SK-N-SH treated with all-trans-retinoic acid at 6 μM for 48 hours (cell line): Measurements from ENCODE around the gene CFAP61.

Experiments
- ATAC-seq: fragments of 200-7000 bp; cut with Tn5 transposase; 3 replicates; pipeline ENCODE4 v1.9.1; 2020; ENCODE audit warnings: mild to moderate bottlenecking, moderate library complexity
- ARNTL ChIP-seq: fragments of 450-650 bp; formaldehyde crosslinking; IDR thresholded peaks from 2 replicates; pipeline ENCODE4 v1.5.0; 2020; ENCODE audit warnings: low read depth, mild to moderate bottlenecking, moderate library complexity, borderline replicate concordance
- BACH2 ChIP-seq: fragments of 250-450 bp; sonication (Bioruptor Pico); IDR thresholded peaks from 2 replicates; pipeline ENCODE4 v1.9.0; 2021; ENCODE audit warnings: mild to moderate bottlenecking, borderline replicate concordance
- CSDC2 ChIP-seq: fragments of 250-450 bp; sonication (Bioruptor Pico); IDR thresholded peaks from 2 replicates; pipeline ENCODE4 v1.5.0; 2020; ENCODE audit warnings: mild to moderate bottlenecking, moderate library complexity
- ESRRG ChIP-seq: fragments of 250-450 bp; sonication (Bioruptor Pico); IDR thresholded peaks from 2 replicates; pipeline ENCODE4 v1.6.1; 2021; ENCODE audit warnings: mild to moderate bottlenecking
- GLIS3 ChIP-seq: fragments of 250-450 bp; sonication (Bioruptor Pico); IDR thresholded peaks from 2 replicates; pipeline ENCODE4 v1.5.0; 2020; ENCODE audit warnings: mild to moderate bottlenecking, moderate library complexity
- ISL1 ChIP-seq: fragments of 250-450 bp; sonication (Bioruptor Pico); IDR thresholded peaks from 2 replicates; pipeline ENCODE4 v2.1.2; 2022; ENCODE audit warnings: mild to moderate bottlenecking, moderate library complexity
- OSR1 ChIP-seq: fragments of 250-450 bp; sonication (Bioruptor Pico); IDR thresholded peaks from 2 replicates; pipeline ENCODE4 v1.8.0; 2022; ENCODE audit warnings: moderate library complexity, mild to moderate bottlenecking, inconsistent platforms
- PPARA ChIP-seq: fragments of 250-450 bp; sonication (Bioruptor Pico); IDR thresholded peaks from 2 replicates; pipeline ENCODE4 v1.5.0; 2020; ENCODE audit warnings: mild to moderate bottlenecking, borderline replicate concordance
- RARB ChIP-seq: fragments of 250-450 bp; sonication (Bioruptor Pico); IDR thresholded peaks from 2 replicates; pipeline ENCODE4 v1.8.0; 2021; ENCODE audit warnings: mild to moderate bottlenecking, moderate library complexity
- SNAI2 ChIP-seq: fragments of 250-450 bp; sonication (Bioruptor Pico); IDR thresholded peaks from 2 replicates; pipeline ENCODE4 v1.5.0; 2020; ENCODE audit warnings: mild to moderate bottlenecking, moderate library complexity
- TCF4 ChIP-seq: fragments of 250-450 bp; sonication (Bioruptor Pico); IDR thresholded peaks from 2 replicates; pipeline ENCODE4 v1.8.0; 2021; ENCODE audit warnings: mild to moderate bottlenecking, moderate library complexity, borderline replicate concordance
- TOX ChIP-seq: fragments of 250-450 bp; sonication (Bioruptor Pico); IDR thresholded peaks from 2 replicates; pipeline ENCODE4 v1.8.0; 2021; ENCODE audit warnings: mild to moderate bottlenecking, moderate library complexity, borderline replicate concordance
- ZC3H10 ChIP-seq: fragments of 250-450 bp; sonication (Bioruptor Pico); IDR thresholded peaks from 2 replicates; pipeline ENCODE4 v1.5.1; 2021; ENCODE audit warnings: mild to moderate bottlenecking, moderate library complexity
- ZNF565 ChIP-seq: fragments of 450-650 bp; formaldehyde crosslinking; conservative IDR thresholded peaks from 2 replicates; pipeline ENCODE4 v1.5.0; 2020; ENCODE audit warnings: low read depth, mild to moderate bottlenecking, moderate library complexity
- ZNF70 ChIP-seq: fragments of 450-650 bp; formaldehyde crosslinking; IDR thresholded peaks from 2 replicates; pipeline ENCODE4 v1.5.0; 2020; ENCODE audit warnings: mild to moderate bottlenecking, moderate library complexity
- TF ChIP-seq, protein P1 (sequence below): fragments of 250-450 bp; sonication (Bioruptor Pico); IDR thresholded peaks from 2 replicates; pipeline ENCODE4 v1.5.0; 2020; ENCODE audit warnings: mild to moderate bottlenecking, moderate library complexity
- TF ChIP-seq, protein P2 (sequence below): fragments of 250-450 bp; sonication (Bioruptor Pico); IDR thresholded peaks from 2 replicates; pipeline ENCODE4 v1.5.1; 2020; ENCODE audit warnings: low read depth, mild to moderate bottlenecking, moderate library complexity
- TF ChIP-seq, protein P3 (sequence below): fragments of 250-450 bp; sonication (Bioruptor Pico); IDR thresholded peaks from 2 replicates; pipeline ENCODE4 v1.5.1; 2021; ENCODE audit warnings: mild to moderate bottlenecking, moderate library complexity
- TF ChIP-seq, protein P4 (sequence below): fragments of 250-450 bp; sonication (Bioruptor Pico); IDR thresholded peaks from 2 replicates; pipeline ENCODE4 v1.8.0; 2021; ENCODE audit warnings: low read depth, mild to moderate bottlenecking, moderate library complexity, borderline replicate concordance
- TF ChIP-seq, protein P5 (sequence below): fragments of 250-450 bp; sonication (Bioruptor Pico); IDR thresholded peaks from 2 replicates; pipeline ENCODE4 v1.8.0; 2020; ENCODE audit warnings: mild to moderate bottlenecking, moderate library complexity, borderline replicate concordance

The CFAP61 gene

DNA sequence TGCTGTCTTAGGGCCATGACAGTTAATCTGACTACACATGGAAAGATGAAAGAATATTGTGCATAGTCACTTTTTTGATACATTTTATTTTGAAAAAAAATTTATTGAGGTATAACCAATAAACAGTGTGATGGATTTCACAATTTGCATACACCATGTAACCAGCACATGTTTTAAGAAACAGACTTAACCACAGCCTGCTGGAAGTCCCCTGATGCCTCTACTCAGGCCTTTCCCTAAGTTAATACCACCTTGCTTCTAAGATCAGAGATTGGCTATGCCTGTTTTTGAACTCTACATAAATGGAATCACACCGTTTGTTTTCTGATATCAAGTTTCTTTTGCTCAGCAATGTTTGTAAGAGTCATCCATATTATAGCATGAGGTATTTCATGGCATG is 136.3 kb downstream of the CFAP61 start:
- no peak for ATAC-seq
- TF ChIP-seq CSDC2 (no peak), OSR1 (CRISPR knock-in tag) (no peak), ISL1 (CRISPR knock-in tag) (no peak)
- TF ChIP-seq, protein P1, sequence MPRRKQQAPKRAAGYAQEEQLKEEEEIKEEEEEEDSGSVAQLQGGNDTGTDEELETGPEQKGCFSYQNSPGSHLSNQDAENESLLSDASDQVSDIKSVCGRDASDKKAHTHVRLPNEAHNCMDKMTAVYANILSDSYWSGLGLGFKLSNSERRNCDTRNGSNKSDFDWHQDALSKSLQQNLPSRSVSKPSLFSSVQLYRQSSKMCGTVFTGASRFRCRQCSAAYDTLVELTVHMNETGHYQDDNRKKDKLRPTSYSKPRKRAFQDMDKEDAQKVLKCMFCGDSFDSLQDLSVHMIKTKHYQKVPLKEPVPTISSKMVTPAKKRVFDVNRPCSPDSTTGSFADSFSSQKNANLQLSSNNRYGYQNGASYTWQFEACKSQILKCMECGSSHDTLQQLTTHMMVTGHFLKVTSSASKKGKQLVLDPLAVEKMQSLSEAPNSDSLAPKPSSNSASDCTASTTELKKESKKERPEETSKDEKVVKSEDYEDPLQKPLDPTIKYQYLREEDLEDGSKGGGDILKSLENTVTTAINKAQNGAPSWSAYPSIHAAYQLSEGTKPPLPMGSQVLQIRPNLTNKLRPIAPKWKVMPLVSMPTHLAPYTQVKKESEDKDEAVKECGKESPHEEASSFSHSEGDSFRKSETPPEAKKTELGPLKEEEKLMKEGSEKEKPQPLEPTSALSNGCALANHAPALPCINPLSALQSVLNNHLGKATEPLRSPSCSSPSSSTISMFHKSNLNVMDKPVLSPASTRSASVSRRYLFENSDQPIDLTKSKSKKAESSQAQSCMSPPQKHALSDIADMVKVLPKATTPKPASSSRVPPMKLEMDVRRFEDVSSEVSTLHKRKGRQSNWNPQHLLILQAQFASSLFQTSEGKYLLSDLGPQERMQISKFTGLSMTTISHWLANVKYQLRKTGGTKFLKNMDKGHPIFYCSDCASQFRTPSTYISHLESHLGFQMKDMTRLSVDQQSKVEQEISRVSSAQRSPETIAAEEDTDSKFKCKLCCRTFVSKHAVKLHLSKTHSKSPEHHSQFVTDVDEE: no peak

DNA sequence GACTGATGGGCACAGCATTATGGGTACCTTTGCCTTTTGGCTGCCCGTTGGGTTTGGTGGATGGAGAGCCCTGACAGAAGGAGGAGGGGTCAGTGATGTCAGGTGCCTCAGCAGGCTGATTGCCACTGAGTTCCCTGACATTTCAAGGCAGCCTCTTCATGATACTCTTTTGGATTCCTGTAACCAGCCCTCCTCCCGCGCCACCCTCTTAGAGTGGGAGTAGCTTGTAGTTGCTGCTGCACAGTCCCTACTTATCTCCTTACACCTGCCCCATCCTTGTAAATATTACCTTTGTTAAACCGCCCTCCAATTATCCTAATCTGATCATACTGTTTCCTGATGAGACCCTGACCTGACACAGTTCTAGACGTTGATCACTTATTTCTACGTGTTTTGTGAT is 140.0 kb downstream of the CFAP61 start:
- ATAC-seq: no peak
- TF ChIP-seq, protein P2, sequence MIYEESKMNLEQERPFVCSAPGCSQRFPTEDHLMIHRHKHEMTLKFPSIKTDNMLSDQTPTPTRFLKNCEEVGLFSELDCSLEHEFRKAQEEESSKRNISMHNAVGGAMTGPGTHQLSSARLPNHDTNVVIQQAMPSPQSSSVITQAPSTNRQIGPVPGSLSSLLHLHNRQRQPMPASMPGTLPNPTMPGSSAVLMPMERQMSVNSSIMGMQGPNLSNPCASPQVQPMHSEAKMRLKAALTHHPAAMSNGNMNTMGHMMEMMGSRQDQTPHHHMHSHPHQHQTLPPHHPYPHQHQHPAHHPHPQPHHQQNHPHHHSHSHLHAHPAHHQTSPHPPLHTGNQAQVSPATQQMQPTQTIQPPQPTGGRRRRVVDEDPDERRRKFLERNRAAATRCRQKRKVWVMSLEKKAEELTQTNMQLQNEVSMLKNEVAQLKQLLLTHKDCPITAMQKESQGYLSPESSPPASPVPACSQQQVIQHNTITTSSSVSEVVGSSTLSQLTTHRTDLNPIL: no peak
- TF ChIP-seq ISL1 (CRISPR knock-in tag) (no peak), BACH2 (no peak), GLIS3 (CRISPR knock-in tag) (no peak), RARB (CRISPR knock-in tag) (no peak), ZNF565 (CRISPR knock-in tag) (no peak), SNAI2 (CRISPR knock-in tag) (no peak), OSR1 (CRISPR knock-in tag) (no peak), ARNTL (CRISPR knock-in tag) (no peak), CSDC2 (no peak), PPARA (CRISPR knock-in tag) (no peak), TCF4 (CRISPR knock-in tag) (no peak), TOX (no peak), ZNF70 (no peak), ZC3H10 (CRISPR knock-in tag) (no peak)
- TF ChIP-seq, protein P3, sequence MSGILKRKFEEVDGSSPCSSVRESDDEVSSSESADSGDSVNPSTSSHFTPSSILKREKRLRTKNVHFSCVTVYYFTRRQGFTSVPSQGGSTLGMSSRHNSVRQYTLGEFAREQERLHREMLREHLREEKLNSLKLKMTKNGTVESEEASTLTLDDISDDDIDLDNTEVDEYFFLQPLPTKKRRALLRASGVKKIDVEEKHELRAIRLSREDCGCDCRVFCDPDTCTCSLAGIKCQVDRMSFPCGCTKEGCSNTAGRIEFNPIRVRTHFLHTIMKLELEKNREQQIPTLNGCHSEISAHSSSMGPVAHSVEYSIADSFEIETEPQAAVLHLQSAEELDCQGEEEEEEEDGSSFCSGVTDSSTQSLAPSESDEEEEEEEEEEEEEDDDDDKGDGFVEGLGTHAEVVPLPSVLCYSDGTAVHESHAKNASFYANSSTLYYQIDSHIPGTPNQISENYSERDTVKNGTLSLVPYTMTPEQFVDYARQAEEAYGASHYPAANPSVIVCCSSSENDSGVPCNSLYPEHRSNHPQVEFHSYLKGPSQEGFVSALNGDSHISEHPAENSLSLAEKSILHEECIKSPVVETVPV: no peak
- TF ChIP-seq, protein P4, sequence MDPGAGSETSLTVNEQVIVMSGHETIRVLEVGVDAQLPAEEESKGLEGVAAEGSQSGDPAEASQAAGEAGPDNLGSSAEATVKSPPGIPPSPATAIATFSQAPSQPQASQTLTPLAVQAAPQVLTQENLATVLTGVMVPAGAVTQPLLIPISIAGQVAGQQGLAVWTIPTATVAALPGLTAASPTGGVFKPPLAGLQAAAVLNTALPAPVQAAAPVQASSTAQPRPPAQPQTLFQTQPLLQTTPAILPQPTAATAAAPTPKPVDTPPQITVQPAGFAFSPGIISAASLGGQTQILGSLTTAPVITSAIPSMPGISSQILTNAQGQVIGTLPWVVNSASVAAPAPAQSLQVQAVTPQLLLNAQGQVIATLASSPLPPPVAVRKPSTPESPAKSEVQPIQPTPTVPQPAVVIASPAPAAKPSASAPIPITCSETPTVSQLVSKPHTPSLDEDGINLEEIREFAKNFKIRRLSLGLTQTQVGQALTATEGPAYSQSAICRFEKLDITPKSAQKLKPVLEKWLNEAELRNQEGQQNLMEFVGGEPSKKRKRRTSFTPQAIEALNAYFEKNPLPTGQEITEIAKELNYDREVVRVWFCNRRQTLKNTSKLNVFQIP (CRISPR knock-in tag): no peak
- TF ChIP-seq, protein P5, sequence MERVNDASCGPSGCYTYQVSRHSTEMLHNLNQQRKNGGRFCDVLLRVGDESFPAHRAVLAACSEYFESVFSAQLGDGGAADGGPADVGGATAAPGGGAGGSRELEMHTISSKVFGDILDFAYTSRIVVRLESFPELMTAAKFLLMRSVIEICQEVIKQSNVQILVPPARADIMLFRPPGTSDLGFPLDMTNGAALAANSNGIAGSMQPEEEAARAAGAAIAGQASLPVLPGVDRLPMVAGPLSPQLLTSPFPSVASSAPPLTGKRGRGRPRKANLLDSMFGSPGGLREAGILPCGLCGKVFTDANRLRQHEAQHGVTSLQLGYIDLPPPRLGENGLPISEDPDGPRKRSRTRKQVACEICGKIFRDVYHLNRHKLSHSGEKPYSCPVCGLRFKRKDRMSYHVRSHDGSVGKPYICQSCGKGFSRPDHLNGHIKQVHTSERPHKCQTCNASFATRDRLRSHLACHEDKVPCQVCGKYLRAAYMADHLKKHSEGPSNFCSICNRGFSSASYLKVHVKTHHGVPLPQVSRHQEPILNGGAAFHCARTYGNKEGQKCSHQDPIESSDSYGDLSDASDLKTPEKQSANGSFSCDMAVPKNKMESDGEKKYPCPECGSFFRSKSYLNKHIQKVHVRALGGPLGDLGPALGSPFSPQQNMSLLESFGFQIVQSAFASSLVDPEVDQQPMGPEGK (CRISPR knock-in tag): no peak

DNA sequence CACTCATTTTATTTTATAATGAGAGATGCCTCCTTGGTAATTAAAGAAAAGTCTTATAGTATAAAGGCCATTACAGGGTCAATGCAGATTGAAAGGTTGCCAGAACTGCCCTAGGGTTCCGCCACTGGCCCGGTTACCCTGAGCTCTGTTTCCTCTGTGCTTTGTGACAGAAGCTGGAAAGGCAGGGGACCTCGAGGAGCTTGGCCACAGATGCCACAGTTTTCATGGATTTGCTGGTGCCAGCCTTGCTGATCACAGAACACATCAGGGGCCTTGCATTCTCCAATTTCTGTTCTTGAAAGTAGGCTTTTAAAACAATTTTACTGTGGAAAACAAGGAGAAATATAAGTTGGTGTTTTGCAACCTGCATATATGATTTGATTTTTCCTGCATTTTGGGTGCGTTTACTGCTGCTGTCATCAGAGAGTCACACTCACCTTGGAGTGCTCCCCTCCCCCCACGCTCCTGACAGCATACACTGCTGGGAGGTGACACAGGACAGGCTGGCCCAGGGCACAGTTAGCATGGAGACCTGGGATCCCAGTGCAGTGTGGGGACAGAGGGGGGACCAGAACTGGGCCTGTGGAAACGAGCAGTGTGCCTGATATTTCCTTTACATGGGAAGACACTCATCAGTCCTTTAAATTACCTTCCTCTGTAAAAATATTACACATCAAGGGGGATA is 142.8 kb downstream of the CFAP61 start:
- no peak for TF ChIP-seq BACH2
- ATAC-seq: no peak

DNA sequence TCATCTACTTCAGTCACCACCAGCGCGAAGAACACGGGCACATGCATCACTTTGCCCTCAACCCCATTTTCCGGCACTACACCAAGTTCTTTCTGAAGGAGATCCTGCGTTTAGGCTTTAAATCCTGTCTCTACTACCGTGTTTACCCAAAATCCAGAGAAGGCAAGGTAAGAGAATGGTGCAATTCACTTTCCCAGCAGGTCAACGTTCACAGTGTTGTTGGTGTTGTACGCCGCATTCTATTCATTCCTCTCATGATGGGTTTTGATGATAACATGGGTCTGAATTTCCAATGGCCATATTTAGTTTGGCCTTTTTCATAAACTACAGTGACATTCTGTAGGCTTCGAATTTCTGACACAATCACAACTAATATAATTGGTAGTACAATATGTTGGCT is 144.3 kb downstream of the CFAP61 start:
- no peak for ATAC-seq
- TF ChIP-seq ISL1 (CRISPR knock-in tag): no peak
- TF ChIP-seq, protein P2: no peak
- TF ChIP-seq PPARA (CRISPR knock-in tag): no peak
- no peak for TF ChIP-seq RARB (CRISPR knock-in tag)
- no peak for TF ChIP-seq TOX
- TF ChIP-seq, protein P5 (CRISPR knock-in tag): no peak
- TF ChIP-seq ESRRG (CRISPR knock-in tag): no peak
- TF ChIP-seq SNAI2 (CRISPR knock-in tag): no peak
- TF ChIP-seq, protein P1: no peak
